ENCODE results near the gene TMEM72. TPM values are rescaled to one million over a fixed set of nuclear protein-coding genes. Genes with fewer than 3 reads are reported as not detected.

Gene TMEM72
- total RNA-seq, 1 donor = not detected

DNA sequence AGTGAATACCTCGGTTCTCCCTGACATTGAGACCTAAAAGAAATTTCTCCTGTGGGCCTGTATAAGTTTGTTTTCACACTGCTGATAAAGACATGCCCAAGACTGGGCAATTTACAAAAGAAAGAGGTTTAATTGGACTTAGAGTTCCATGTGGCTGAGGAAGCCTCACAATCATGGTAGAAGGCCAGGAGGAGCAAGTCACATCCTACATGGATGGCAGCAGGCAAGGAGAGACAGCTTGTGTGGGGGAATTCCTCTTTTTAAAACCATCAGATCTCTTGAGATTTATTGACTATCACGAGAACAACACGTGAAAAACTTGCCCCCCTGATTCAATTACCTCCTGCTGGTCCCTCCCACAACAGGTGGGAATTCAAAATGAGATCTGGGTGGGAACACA is 6.7 kb downstream of the TMEM72 start:
- DNase-seq (ENCODE audit: insufficient read length, low spot score, missing footprints) = no peak
- TF ChIP-seq, protein P1, sequence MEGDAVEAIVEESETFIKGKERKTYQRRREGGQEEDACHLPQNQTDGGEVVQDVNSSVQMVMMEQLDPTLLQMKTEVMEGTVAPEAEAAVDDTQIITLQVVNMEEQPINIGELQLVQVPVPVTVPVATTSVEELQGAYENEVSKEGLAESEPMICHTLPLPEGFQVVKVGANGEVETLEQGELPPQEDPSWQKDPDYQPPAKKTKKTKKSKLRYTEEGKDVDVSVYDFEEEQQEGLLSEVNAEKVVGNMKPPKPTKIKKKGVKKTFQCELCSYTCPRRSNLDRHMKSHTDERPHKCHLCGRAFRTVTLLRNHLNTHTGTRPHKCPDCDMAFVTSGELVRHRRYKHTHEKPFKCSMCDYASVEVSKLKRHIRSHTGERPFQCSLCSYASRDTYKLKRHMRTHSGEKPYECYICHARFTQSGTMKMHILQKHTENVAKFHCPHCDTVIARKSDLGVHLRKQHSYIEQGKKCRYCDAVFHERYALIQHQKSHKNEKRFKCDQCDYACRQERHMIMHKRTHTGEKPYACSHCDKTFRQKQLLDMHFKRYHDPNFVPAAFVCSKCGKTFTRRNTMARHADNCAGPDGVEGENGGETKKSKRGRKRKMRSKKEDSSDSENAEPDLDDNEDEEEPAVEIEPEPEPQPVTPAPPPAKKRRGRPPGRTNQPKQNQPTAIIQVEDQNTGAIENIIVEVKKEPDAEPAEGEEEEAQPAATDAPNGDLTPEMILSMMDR (IDR thresholded peaks at IDR 0.05; ENCODE audit: extremely low read depth, low read depth, low read length) = no peak

DNA sequence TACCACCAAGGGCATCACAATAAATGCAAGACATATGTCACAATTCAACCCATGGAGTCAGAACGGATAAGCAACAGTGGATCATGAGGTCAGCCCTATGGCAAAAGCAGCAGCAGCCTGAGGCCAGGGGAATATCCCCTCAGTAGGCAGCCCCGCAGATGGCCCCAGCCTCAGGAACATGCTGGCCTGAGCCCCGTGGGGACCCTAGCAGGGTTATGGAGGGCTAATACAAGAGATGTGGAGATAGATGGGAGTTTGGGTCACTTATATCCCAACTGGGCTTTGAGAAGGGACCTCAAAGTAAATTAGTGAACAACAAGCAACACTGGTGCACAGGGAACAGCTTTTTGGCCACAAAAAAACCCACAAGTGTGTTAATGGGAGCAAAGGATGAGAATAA is 9.1 kb downstream of the TMEM72 start:
- no peak overlapping the region for H3K4me2 ChIP-seq (ENCODE audit: insufficient read depth, low read length)
- peaks cover 46% of the 10 kb centered on the region for H3K27me3 ChIP-seq (ENCODE audit: insufficient read depth, low read length)
- H3K36me3 ChIP-seq (ENCODE audit: insufficient read depth, low read length) = no peaks in the 10 kb centered on the region
- H2AFZ ChIP-seq (ENCODE audit: low read length) = no peak overlapping the region
- H3K4me3 ChIP-seq (ENCODE audit: insufficient read depth, low read length) = no peak overlapping the region
- H3K4me1 ChIP-seq (ENCODE audit: insufficient read depth, low read length) = no peaks in the 10 kb centered on the region
- H3K79me2 ChIP-seq (ENCODE audit: insufficient read depth, low read length) = no peaks in the 10 kb centered on the region
- H4K20me1 ChIP-seq (ENCODE audit: insufficient read depth, low read length) = no peaks in the 10 kb centered on the region
- TF ChIP-seq, protein P1 (IDR thresholded peaks at IDR 0.05; ENCODE audit: extremely low read depth, low read depth, low read length) = no peak
- H3K27ac ChIP-seq (ENCODE audit: low read depth, low read length) = no peak overlapping the region
- DNase-seq (ENCODE audit: insufficient read length, low spot score, missing footprints) = no peak
- no peaks in the 10 kb centered on the region for H3K9me3 ChIP-seq (ENCODE audit: low read depth, low read length)

More for the DNA sequence above, 6.7 kb downstream of the TMEM72 start:
- Histone ChIP-seq H3K9me3 (ENCODE audit: low read depth, low read length) (no peaks in the 10 kb centered on the region), H3K4me3 (ENCODE audit: insufficient read depth, low read length) (no peak overlapping the region), H3K4me2 (ENCODE audit: insufficient read depth, low read length) (no peak overlapping the region), H4K20me1 (ENCODE audit: insufficient read depth, low read length) (no peaks in the 10 kb centered on the region), H3K27ac (ENCODE audit: low read depth, low read length) (no peak overlapping the region), H3K36me3 (ENCODE audit: insufficient read depth, low read length) (no peaks in the 10 kb centered on the region), H3K79me2 (ENCODE audit: insufficient read depth, low read length) (no peaks in the 10 kb centered on the region), H3K4me1 (ENCODE audit: insufficient read depth, low read length) (no peaks in the 10 kb centered on the region), H3K27me3 (ENCODE audit: insufficient read depth, low read length) (peaks cover 43% of the 10 kb centered on the region), H2AFZ (ENCODE audit: low read length) (no peak overlapping the region)

DNA sequence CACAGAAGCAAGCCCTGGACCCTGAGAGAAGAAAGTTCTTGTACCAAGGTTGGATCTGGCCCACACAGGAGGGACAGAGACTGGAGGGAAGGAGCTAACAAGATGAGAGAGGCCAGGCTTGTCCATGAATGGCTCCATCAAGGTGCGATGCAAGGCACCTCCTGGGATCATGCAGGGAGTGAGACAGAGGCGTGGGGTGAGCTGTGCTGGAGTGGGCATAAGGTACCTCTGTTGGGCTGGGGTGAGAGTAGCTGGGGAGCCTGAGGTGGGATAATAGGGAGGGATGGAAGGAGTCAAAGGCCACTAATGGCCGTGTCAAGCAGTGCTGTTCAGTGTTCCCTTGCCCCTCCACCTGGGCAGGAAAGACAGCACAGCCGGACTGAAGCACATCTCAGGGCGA is 9.9 kb downstream of the TMEM72 start:
- no peak overlapping the region for H3K27ac ChIP-seq (ENCODE audit: low read depth, low read length)
- no peaks in the 10 kb centered on the region for H3K9me3 ChIP-seq (ENCODE audit: low read depth, low read length)
- no peaks in the 10 kb centered on the region for H4K20me1 ChIP-seq (ENCODE audit: insufficient read depth, low read length)
- TF ChIP-seq, protein P1 (IDR thresholded peaks at IDR 0.05; ENCODE audit: extremely low read depth, low read depth, low read length) = no peak
- no peaks in the 10 kb centered on the region for H3K36me3 ChIP-seq (ENCODE audit: insufficient read depth, low read length)
- H3K27me3 ChIP-seq (ENCODE audit: insufficient read depth, low read length) = peaks cover 38% of the 10 kb centered on the region
- no peak for DNase-seq (ENCODE audit: insufficient read length, low spot score, missing footprints)
- no peaks in the 10 kb centered on the region for H3K4me1 ChIP-seq (ENCODE audit: insufficient read depth, low read length)
- no peak overlapping the region for H2AFZ ChIP-seq (ENCODE audit: low read length)
- H3K4me2 ChIP-seq (ENCODE audit: insufficient read depth, low read length) = no peak overlapping the region
- no peaks in the 10 kb centered on the region for H3K79me2 ChIP-seq (ENCODE audit: insufficient read depth, low read length)
- H3K4me3 ChIP-seq (ENCODE audit: insufficient read depth, low read length) = no peak overlapping the region

DNA sequence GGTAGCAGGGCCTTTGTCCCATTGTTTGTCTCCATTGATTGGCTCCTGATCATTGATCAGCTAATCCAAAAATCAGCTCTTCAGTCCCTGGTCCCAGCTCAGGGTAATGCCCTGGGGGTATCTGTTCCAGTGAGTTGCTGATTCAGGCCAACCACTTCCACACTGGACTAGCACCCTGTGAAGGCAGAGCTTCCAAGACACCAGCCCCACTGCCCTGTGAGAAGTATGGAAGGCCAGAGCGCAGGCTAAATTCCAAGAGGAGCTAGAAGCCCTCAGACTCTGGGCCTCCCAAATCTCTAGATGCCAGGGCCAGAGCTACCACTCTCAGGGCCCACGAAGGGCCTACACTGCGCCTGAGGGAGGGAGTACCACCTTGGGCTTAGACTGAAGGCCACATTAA is 10.4 kb downstream of the TMEM72 start:
- no peaks in the 10 kb centered on the region for H3K36me3 ChIP-seq (ENCODE audit: insufficient read depth, low read length)
- DNase-seq (ENCODE audit: insufficient read length, low spot score, missing footprints) = no peak
- no peaks in the 10 kb centered on the region for H3K79me2 ChIP-seq (ENCODE audit: insufficient read depth, low read length)
- H4K20me1 ChIP-seq (ENCODE audit: insufficient read depth, low read length) = no peaks in the 10 kb centered on the region
- H2AFZ ChIP-seq (ENCODE audit: low read length) = no peak overlapping the region
- H3K9me3 ChIP-seq (ENCODE audit: low read depth, low read length) = no peaks in the 10 kb centered on the region
- TF ChIP-seq, protein P1 (IDR thresholded peaks at IDR 0.05; ENCODE audit: extremely low read depth, low read depth, low read length) = no peak
- no peak overlapping the region for H3K4me3 ChIP-seq (ENCODE audit: insufficient read depth, low read length)
- no peak overlapping the region for H3K27ac ChIP-seq (ENCODE audit: low read depth, low read length)
- no peaks in the 10 kb centered on the region for H3K4me1 ChIP-seq (ENCODE audit: insufficient read depth, low read length)
- no peak overlapping the region for H3K4me2 ChIP-seq (ENCODE audit: insufficient read depth, low read length)
- H3K27me3 ChIP-seq (ENCODE audit: insufficient read depth, low read length) = peaks cover 34% of the 10 kb centered on the region

Measured in osteoblast (primary cell).